Renal cortex interstitium (tissue), 15 donors: Measurements from ENCODE around the gene KLF15. TPM values are rescaled to one million over a fixed set of nuclear protein-coding genes. Genes with fewer than 3 reads are reported as not detected.

Experiments used
- DNase-seq, 11 donors: peaks; one replicate each; pipeline ENCODE4 v3.0.0-alpha.2; 2013; ENCODE audit warnings: low read depth in 9 of 11, low spot score in 4 of 11; ENCODE audit errors: extremely low read depth in 1 of 11
- long read RNA-seq, 16 experiments: transcript quantifications; one replicate each; lab custom pipeline, GENCODE V29; 2026
- polyA plus RNA-seq, 3 donors: library from polyadenylated mRNA; unstranded; fragments of 120-200 nt; gene quantifications; one replicate each; pipeline ENCODE4 v1.2.1, GENCODE V29; 2013; ENCODE audit not compliant: insufficient read length in 3 of 3

The KLF15 gene
- polyA plus RNA-seq = 10 to 100 TPM; 11.9 to 15.5 (median 15.4) TPM
- long read RNA-seq, donor 1, partial matches to known transcripts = 6 of 9 reads
- long read RNA-seq, donor 1, other reads (novel, unspliced or antisense) = 0 of 9 reads
- long read RNA-seq, donor 2, partial matches to known transcripts = 0 of 2 reads
- long read RNA-seq, donor 2, other reads (novel, unspliced or antisense) = 0 of 2 reads
- long read RNA-seq, donor 3, partial matches to known transcripts = 0 of 1 reads
- long read RNA-seq, donor 3, other reads (novel, unspliced or antisense) = 0 of 1 reads
- long read RNA-seq, donor 4 = 0 reads
- long read RNA-seq, donor 5 = 0 reads
- long read RNA-seq, donor 6 = 0 reads
- long read RNA-seq, donor 7, partial matches to known transcripts = 0 of 3 reads
- long read RNA-seq, donor 7, other reads (novel, unspliced or antisense) = 0 of 3 reads
- long read RNA-seq, donor 8, partial matches to known transcripts = 16 of 17 reads
- long read RNA-seq, donor 8, other reads (novel, unspliced or antisense) = 0 of 17 reads
- long read RNA-seq, donor 9, partial matches to known transcripts = 0 of 2 reads
- long read RNA-seq, donor 9, other reads (novel, unspliced or antisense) = 0 of 2 reads
- long read RNA-seq, donor 10, partial matches to known transcripts = 0 of 1 reads
- long read RNA-seq, donor 10, other reads (novel, unspliced or antisense) = 0 of 1 reads
- long read RNA-seq, donor 11, partial matches to known transcripts = 0 of 4 reads
- long read RNA-seq, donor 11, other reads (novel, unspliced or antisense) = 0 of 4 reads
- long read RNA-seq, donor 12, partial matches to known transcripts = 0 of 1 reads
- long read RNA-seq, donor 12, other reads (novel, unspliced or antisense) = 0 of 1 reads
- long read RNA-seq, donor 13, transcript KLF15-201 (3 exons, 2,574 nt) = major isoform, 5 of 11 reads
- long read RNA-seq, donor 13, partial matches to known transcripts = 6 of 11 reads
- long read RNA-seq, donor 13, other reads (novel, unspliced or antisense) = 0 of 11 reads
- long read RNA-seq, donor 14, partial matches to known transcripts = 0 of 3 reads
- long read RNA-seq, donor 14, other reads (novel, unspliced or antisense) = 0 of 3 reads
- long read RNA-seq, donor 15, partial matches to known transcripts = 0 of 1 reads
- long read RNA-seq, donor 15, other reads (novel, unspliced or antisense) = 0 of 1 reads
- long read RNA-seq, donor 16, transcript KLF15-201 (3 exons, 2,574 nt) = major isoform, 5 of 5 reads
- long read RNA-seq, donor 16, partial matches to known transcripts = 0 of 5 reads
- long read RNA-seq, donor 16, other reads (novel, unspliced or antisense) = 0 of 5 reads

- peak; percentile 39 to 85 (median 74) for DNase-seq
Measured at GRCh38 chr3:126357295-126358037, at the start of gene KLF15. TSS of gene KLF15 (minus strand) at chr3:126357408. CDS start at chr3:126352922, 4,486 bp downstream.

- no peak for DNase-seq
Measured at GRCh38 chr3:126406389-126407296, 49.4 kb upstream of the KLF15 start.

DNA sequence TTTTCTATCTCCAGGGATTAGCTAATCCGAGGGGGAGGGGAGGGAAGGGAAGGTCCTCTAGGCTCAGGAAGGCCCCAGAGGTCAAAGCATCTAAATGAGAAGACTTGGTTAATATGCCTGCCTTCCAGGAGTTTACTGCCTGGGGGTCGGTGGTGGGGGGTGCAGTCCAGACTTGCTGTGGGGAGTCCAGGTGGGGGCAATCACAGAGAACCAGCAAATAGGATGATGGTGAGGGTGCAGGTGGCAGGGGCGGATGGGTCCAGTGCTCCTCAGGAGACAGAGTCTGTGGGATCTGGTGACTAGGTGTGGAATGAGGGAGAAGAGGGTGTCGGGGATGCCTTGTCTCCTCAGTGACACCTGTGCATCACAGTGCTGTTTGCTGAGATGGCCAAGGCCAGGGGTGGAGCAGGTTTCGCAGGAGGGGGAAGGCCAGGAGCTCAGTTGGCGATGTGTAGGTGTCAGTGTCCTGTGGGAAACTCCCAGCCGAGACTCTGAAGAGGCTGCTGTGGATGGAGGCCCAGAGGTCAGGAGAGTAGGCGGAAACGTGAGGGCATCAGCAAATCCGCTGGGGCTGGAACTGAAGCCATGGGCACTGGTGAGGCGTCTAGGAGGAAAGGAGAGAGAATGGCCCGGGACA is 45.6 kb upstream of the KLF15 start:
- DNase-seq = no peak

GRCh38 chr3:126402178-126402577 is 45.0 kb upstream of the KLF15 start:
- DNase-seq = no peak

GRCh38 chr3:126401611-126402160 is 44.5 kb upstream of the KLF15 start:
- DNase-seq = no peak

DNA sequence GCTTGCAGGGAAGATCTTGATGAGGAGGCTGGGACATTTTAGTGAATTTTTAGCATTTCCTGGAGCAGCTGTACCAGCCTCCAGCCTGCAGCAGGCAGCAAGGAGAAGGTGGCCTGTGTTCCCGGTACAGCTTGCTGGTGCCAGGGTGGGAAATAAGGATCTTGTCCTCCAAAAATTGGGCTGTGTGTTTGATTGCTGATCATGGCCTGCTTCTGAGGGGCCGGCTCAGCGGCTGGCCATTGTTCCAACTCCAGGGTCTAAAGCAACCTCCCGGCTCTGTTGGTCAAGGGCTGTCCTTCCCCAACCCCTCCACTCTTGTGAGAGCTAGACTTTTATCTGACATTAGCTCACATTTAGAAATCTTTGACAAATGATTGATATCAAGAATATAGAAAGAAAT is 42.5 kb upstream of the KLF15 start:
- no peak for DNase-seq

- DNase-seq = no peak
Measured at GRCh38 chr3:126399351-126399735, 42.1 kb upstream of the KLF15 start.

DNA sequence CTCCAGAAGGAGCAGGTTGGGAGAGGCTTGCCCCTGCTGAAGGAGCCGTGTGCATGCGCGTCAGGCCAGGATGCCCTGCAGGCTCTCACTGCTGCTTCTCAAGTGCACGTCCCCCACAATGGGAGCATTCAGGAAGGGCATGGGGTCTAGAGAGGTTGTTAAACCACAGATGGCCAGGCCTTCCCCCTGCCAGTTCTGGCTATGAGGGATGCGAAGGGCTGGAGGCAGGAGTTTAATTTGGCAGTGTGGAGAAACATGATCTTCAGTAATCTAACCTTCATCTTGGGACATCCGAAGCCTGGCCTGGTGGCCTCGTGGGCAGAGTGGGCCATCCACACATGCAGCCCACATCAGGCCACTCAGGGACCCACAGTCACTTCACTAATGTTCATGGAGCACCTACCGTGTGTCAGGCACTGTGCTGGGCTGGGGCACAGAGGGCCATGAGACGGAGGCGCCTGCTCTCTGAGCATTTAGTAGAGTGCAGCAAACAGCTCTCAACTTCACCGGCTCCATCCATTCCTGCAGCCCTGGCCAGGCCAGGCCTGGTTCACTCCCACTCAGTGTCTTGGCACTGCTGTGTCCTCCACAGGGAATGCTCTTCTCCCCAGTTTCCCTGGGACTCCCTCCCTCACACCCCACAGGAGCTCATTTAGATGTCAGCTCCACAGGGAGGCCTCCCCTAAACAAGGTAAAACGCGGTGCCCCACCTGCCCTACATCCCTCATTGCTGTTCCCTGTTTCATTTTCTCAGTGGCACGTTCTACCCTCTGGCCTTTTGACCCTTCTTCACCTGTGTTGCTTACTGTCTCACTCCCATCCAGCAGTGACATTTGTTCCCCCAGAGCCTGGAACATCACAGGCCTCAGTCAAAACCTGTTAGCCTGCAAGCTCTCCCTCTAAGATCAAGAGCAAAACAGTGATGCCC is 41.5 kb upstream of the KLF15 start:
- DNase-seq = no peak

DNA sequence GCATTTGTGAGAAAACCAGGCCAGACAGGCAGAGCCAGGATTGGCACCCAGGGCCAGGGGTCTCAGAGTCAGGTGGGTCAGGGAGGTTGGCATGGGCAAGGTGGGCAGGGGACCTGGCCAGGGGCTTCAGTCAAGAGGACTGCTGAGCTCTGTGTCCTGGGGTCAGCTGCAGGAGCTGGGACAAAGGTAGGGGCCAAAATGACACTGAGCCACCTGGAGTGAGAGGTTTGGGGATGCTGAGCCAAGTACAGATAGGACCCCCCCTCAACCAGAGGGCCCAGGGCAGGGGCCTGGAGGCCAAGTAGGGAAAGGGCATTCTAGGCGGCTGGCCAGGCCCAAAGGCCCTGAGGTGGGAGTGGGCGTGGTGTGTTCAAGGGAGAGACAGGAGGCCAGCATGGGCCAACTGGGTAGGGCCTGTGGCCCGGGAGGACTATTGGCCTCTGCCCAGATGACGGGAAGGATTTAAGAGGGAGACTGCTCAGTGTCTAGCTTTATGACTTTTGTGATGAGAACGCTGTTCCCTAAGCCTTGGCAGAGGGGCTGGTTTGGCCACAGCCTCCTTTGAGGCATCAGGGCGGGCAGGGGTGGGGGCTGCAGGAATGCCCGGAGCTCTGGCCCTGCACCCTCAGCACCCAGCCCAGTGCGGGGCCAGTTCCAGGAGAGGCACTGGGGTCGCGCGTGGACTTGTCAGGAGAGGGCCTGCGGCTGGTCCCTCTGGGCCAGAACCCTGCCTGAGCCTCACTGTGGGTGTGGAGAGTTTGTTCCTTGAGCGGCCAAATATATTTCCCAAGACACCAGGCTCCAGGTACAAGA is 40.6 kb upstream of the KLF15 start:
- DNase-seq = no peak

DNA sequence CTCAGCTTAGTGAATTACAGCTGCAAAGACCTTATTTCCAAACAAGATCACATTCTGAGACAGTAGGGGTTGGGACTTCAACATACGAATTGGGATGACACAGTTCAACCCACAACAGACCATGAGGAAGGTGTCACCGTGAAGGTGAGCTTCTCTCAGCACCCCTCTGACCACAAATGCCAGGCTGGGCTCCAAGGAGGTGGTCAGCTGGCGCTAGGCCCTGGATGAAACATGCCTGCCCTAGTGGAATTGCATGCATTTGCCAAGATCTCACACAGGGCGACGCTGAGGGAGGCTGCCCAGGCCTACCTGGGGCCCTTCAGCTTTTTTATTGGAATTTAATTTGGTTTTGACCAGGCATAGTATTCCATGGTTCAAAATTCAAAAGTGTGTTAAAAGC is 39.3 kb upstream of the KLF15 start:
- no peak for DNase-seq

- no peak for DNase-seq
Measured at GRCh38 chr3:126395846-126396513, 38.8 kb upstream of the KLF15 start.

DNA sequence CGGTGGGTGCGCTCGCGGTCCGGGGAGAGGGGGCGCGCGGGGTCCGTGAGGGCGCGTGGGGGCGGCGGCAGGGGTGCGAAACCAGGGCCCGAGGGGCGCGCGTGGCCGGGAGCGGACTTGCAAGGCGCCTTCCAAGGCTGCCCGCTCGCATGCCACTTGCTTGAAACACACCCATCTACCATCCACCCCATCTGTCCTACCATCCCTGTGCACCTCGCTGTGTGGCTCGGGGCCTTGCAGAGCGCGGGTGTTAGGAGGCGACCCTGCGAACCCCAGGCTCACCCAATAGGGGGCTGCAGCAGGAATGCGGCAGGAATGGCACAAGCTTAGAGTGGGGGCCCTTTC is 37.7 kb upstream of the KLF15 start:
- DNase-seq = no peak

DNA sequence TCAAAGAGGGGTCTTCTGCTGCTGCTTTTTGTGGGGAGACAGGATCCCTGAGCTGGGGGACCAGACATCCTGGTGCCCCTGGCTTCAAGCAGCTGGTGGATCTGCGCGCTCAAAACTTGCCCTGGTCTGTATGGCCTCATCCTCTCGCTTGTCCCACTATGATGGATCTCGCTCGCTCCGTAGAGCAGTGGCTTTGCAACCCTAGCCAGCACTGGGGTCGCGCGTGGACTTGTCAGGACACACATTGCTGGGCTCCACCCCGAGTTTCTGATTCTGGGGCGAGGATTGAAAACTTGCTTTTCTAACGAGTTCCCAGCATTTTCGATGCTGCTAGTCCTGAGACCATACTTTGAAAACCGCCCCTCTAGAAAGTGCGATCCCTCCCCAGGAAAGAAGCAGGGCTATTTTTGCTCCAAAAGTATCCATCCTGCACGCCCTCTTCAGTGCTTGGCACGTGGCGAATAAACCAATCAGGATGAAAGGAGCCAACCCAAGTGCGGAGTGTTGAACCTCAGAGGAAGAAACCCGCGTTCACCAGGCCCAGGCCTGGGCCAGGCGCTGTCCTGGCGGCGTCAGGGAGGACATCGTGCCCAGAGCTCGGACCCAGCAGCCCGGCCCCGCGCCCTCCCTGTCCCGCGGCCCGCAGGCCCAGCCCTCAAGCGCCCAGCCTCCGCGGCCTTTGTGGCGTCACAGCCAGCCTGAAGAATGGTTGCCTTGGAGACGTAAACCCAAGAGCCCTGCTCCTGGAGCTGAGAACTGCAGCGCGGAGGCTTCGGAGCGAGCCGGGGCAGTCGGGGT is 37.2 kb upstream of the KLF15 start, which contains the start of gene CFAP100:
CFAP100 (plus strand) TSS at position 731 of the 798 bp plus-strand sequence. CDS start 1,092 bp downstream, outside the sequence.
- peak in 9 of 11 donors; percentile 41 to 75 (median 68) for DNase-seq

GRCh38 chr3:126393563-126393962 is 36.4 kb upstream of the KLF15 start:
- no peak for DNase-seq
